ENCODE data around the gene PECR. TPM values are rescaled to one million over a fixed set of nuclear protein-coding genes. Genes with fewer than 3 reads are reported as not detected.
A peak's percentile ranks its signal among the peaks of the same experiment; 100 is the strongest.

The PECR gene
- total RNA-seq, 1 experiment from 2014 or later: 16.3 TPM

- Histone ChIP-seq H3K27ac (ENCODE audit: low read depth, low read length) (no peak overlapping the region), H3K4me1 (ENCODE audit: control insufficient read depth in 1 of 2, insufficient read depth in 2 of 2, low read length in 2 of 2) (no peaks in the 10 kb centered on the region), H2AFZ (ENCODE audit: low read depth, low read length, poor library complexity, severe bottlenecking) (no peak overlapping the region), H3K9me3 (ENCODE audit: control insufficient read depth in 1 of 2, insufficient read depth in 1 of 2, low read depth in 1 of 2, low read length in 2 of 2) (no peaks in the 10 kb centered on the region), H3K36me3 (ENCODE audit: control insufficient read depth in 1 of 2, insufficient read depth in 2 of 2, low read length in 2 of 2) (0 out of 4 replicates have a peak, but pooled peaks cover 0 to 4% of the 10 kb centered on the region in 2 experiments), H3K4me3 (replicated peaks in 1 of 2; ENCODE audit: low read depth in 1 of 2, low read length in 2 of 2) (no peak overlapping the region), H3K27me3 (ENCODE audit: insufficient read depth, low read length) (no peaks in the 10 kb centered on the region), H3K4me2 (ENCODE audit: low read length) (no peak overlapping the region), H4K20me1 (ENCODE audit: insufficient read depth) (no peaks in the 10 kb centered on the region), H3K9ac (ENCODE audit: low read length) (no peak overlapping the region), H3K79me2 (ENCODE audit: insufficient read depth, low read length) (no peaks in the 10 kb centered on the region), H3K9me2 (ENCODE audit: insufficient read depth) (no peaks in the 10 kb centered on the region)
- no TSS peak for BruUV-seq (replicated peaks)
- intact Hi-C loops (cut with micrococcal nuclease): no loop called here
- ChIA-PET CTCF (no interaction called here), POLR2A (no interaction called here), RAD21 (ENCODE audit: low non-redundant PET in 1 of 2, low total read pairs in 2 of 2, uncharacterized antibody in 2 of 2, unreplicated experiment in 2 of 2) (no interaction called here)
- ATAC-seq (no peak), DNase-seq (ENCODE audit: low read depth, low spot score) (no peak)
- TF ChIP-seq CEBPB (IDR thresholded peaks at IDR 0.05; ENCODE audit: low read depth) (no peak), ZFX (IDR thresholded peaks at IDR 0.05) (no peak), YY1 (IDR thresholded peaks at IDR 0.05; ENCODE audit: extremely low read depth, insufficient replicate concordance, low read depth, low read length) (no peak), FOSL1 (IDR thresholded peaks at IDR 0.05; ENCODE audit: low read depth) (no peak), RAD21 (IDR thresholded peaks at IDR 0.05; ENCODE audit: low read depth) (no peak), ZNF274 (IDR thresholded peaks at IDR 0.05; ENCODE audit: low read depth, low read length) (no peak), ATF3 (IDR thresholded peaks at IDR 0.05) (no peak), SIN3A (IDR thresholded peaks at IDR 0.05; ENCODE audit: low read depth) (no peak), ELF1 (IDR thresholded peaks at IDR 0.05; ENCODE audit: borderline replicate concordance, low read depth) (no peak), SRF (IDR thresholded peaks at IDR 0.05; ENCODE audit: low read depth) (no peak), POLR2AphosphoS5 (IDR thresholded peaks at IDR 0.05; ENCODE audit: low read depth, low read length) (no peak), SP1 (IDR thresholded peaks at IDR 0.05; ENCODE audit: low read depth) (no peak), POLR2A (IDR thresholded peaks at IDR 0.05; ENCODE audit: borderline replicate concordance, extremely low read depth, insufficient read depth, insufficient read length) (no peak)
Observed at GRCh38 chr2:215997219-215997618, 84.4 kb downstream of the PECR start.

GRCh38 chr2:215994911-215995310 lies 86.7 kb downstream of the PECR start:
- Histone ChIP-seq H3K4me1 (ENCODE audit: control insufficient read depth in 1 of 2, insufficient read depth in 2 of 2, low read length in 2 of 2) (no peaks in the 10 kb centered on the region), H3K4me2 (ENCODE audit: low read length) (no peak overlapping the region), H3K79me2 (ENCODE audit: insufficient read depth, low read length) (no peaks in the 10 kb centered on the region), H3K9ac (ENCODE audit: low read length) (no peak overlapping the region), H4K20me1 (ENCODE audit: insufficient read depth) (no peaks in the 10 kb centered on the region), H2AFZ (ENCODE audit: low read depth, low read length, poor library complexity, severe bottlenecking) (no peak overlapping the region), H3K4me3 (replicated peaks in 1 of 2; ENCODE audit: low read depth in 1 of 2, low read length in 2 of 2) (no peak overlapping the region), H3K27me3 (ENCODE audit: insufficient read depth, low read length) (no peaks in the 10 kb centered on the region), H3K36me3 (ENCODE audit: control insufficient read depth in 1 of 2, insufficient read depth in 2 of 2, low read length in 2 of 2) (0 out of 4 replicates have a peak, but pooled peaks cover 0 to 4% of the 10 kb centered on the region in 2 experiments), H3K9me2 (ENCODE audit: insufficient read depth) (no peaks in the 10 kb centered on the region), H3K27ac (ENCODE audit: low read depth, low read length) (no peak overlapping the region), H3K9me3 (ENCODE audit: control insufficient read depth in 1 of 2, insufficient read depth in 1 of 2, low read depth in 1 of 2, low read length in 2 of 2) (no peaks in the 10 kb centered on the region)
- TSS peak; percentile 50 for BruUV-seq (replicated peaks)
- RAD21 ChIA-PET (ENCODE audit: low non-redundant PET in 1 of 2, low total read pairs in 2 of 2, uncharacterized antibody in 2 of 2, unreplicated experiment in 2 of 2): no interaction called here
- POLR2A ChIA-PET: no interaction called here
- CTCF ChIA-PET: no interaction called here
- DNase-seq (ENCODE audit: low read depth, low spot score) (no peak), ATAC-seq (no peak)
- no peak for TF ChIP-seq SP1 (IDR thresholded peaks at IDR 0.05; ENCODE audit: low read depth)
- no peak for TF ChIP-seq ELF1 (IDR thresholded peaks at IDR 0.05; ENCODE audit: borderline replicate concordance, low read depth)
- TF ChIP-seq ATF3 (IDR thresholded peaks at IDR 0.05): no peak
- TF ChIP-seq EZH2 (IDR thresholded peaks at IDR 0.05): no peak
- no peak for TF ChIP-seq POLR2A (IDR thresholded peaks at IDR 0.05; ENCODE audit: borderline replicate concordance, extremely low read depth, insufficient read depth, insufficient read length)
- TF ChIP-seq MAX (IDR thresholded peaks at IDR 0.05): no peak
- no peak for TF ChIP-seq POLR2AphosphoS5 (IDR thresholded peaks at IDR 0.05; ENCODE audit: low read depth, low read length)
- TF ChIP-seq ZBTB33 (IDR thresholded peaks at IDR 0.05; ENCODE audit: extremely low read depth, insufficient replicate concordance, low read length): no peak
- TF ChIP-seq CEBPB (IDR thresholded peaks at IDR 0.05; ENCODE audit: low read depth): no peak
- no peak for TF ChIP-seq RAD21 (IDR thresholded peaks at IDR 0.05; ENCODE audit: low read depth)
- TF ChIP-seq EGR1 (IDR thresholded peaks at IDR 0.05; ENCODE audit: low read depth): no peak
- no peak for TF ChIP-seq EZH2phosphoT487 (IDR thresholded peaks at IDR 0.05; ENCODE audit: borderline replicate concordance)
- TF ChIP-seq ZFX (IDR thresholded peaks at IDR 0.05): no peak
- no peak for TF ChIP-seq CBX3 (IDR thresholded peaks at IDR 0.05; ENCODE audit: low read depth)
- no peak for TF ChIP-seq FOSL1 (IDR thresholded peaks at IDR 0.05; ENCODE audit: low read depth)
- intact Hi-C loops (cut with micrococcal nuclease): no loop called here
